A549 (cell line): ENCODE measurements around the gene PPHLN1. TPM values are rescaled to one million over a fixed set of nuclear protein-coding genes. Genes with fewer than 3 reads are reported as not detected.

Source experiments
- ATAC-seq, 2 experiments: fragments of 200-7000 bp in 1 of 2; fragments of >200 bp in 1 of 2; cut with Nextera tagmentation in 1 of 2; cut with Tn5 transposase in 1 of 2; 3 replicates each; pipeline versions ENCODE4 v1.8.0 to v1.9.1; 2018 to 2020; ENCODE audit warnings: mild to moderate bottlenecking in 1 of 2, moderate library complexity in 1 of 2
- CTCF ChIA-PET: fragments of 300-600 bp; sonication (Branson Sonifier 250); formaldehyde crosslinking; extraction: SDS; loops from one replicate; lab custom pipeline; 2021; ENCODE audit warnings: antibody characterized with exemption, inconsistent platforms; lab: Yijun Ruan, JAX
- POLR2A ChIA-PET: fragments of 350-600 bp; formaldehyde crosslinking; extraction: SDS; loops from one replicate; lab custom pipeline; 2021; ENCODE audit warnings: antibody characterized with exemption, inconsistent platforms; lab: Yijun Ruan, JAX
- DNase-seq, 2 experiments: peaks; one replicate each; pipeline versions ENCODE4 v3.0.0 to v3.0.0-alpha.2; 2011 to 2016; ENCODE audit warnings: low read depth in 1 of 2, low spot score in 1 of 2
- FAIRE-seq: peaks from 2 replicates; lab custom pipeline; 2011; peaks lifted over from hg19 to GRCh38; lab: Jason Lieb, UNC
- H3K27ac ChIP-seq, 2 experiments: fragments of >200 bp; sonication (Bioruptor Twin); formaldehyde crosslinking; 3 replicates each; pipeline ENCODE4 v1.5.1; 2016 to 2017
- H3K4me1 ChIP-seq: fragments of >200 bp; sonication (Bioruptor Twin); formaldehyde crosslinking; 3 replicates; pipeline ENCODE4 v1.6.1; 2016
- H3K4me2 ChIP-seq: fragments of >200 bp; sonication (Bioruptor Twin); formaldehyde crosslinking; 3 replicates; pipeline ENCODE4 v1.6.1; 2016
- H3K4me3 ChIP-seq: fragments of >200 bp; sonication (Bioruptor Twin); formaldehyde crosslinking; 3 replicates; pipeline ENCODE4 v1.5.1; 2016
- H3K9me3 ChIP-seq: fragments of >200 bp; sonication (Bioruptor Twin); formaldehyde crosslinking; 3 replicates; pipeline ENCODE4 v1.6.1; 2016
- CEBPB ChIP-seq, 2 experiments: fragments of >200 bp in 1 of 2; sonication (Bioruptor Twin) in 1 of 2; formaldehyde crosslinking in 1 of 2; IDR thresholded peaks; 2 replicates each; pipeline ENCODE4 v1.6.1; 2012 to 2016
- CHD4 ChIP-seq: fragments of 200-600 bp; sonication (generic); IDR thresholded peaks from 2 replicates; pipeline ENCODE4 v1.6.1; 2016; ENCODE audit warnings: antibody characterized with exemption, mild to moderate bottlenecking, borderline replicate concordance
- EHMT2 ChIP-seq: fragments of 200-600 bp; sonication (generic); IDR thresholded peaks from 2 replicates; pipeline ENCODE4 v1.6.1; 2016; ENCODE audit warnings: antibody characterized with exemption, low read depth, mild to moderate bottlenecking, moderate library complexity
- FOSB ChIP-seq: fragments of 250-450 bp; sonication (Bioruptor Pico); IDR thresholded peaks from 2 replicates; pipeline ENCODE4 v1.5.0; 2020; ENCODE audit warnings: mild to moderate bottlenecking, moderate library complexity
- FOSL2 ChIP-seq, 2 experiments: fragments of 450-650 bp in 1 of 2; fragments of >200 bp in 1 of 2; sonication (Bioruptor Twin) in 1 of 2; formaldehyde crosslinking; IDR thresholded peaks; 2 replicates each; pipeline versions ENCODE4 v1.5.0 to v1.6.1; 2016 to 2020; ENCODE audit warnings: mild to moderate bottlenecking in 1 of 2, moderate library complexity in 1 of 2
- GATA3 ChIP-seq: IDR thresholded peaks from 2 replicates; pipeline ENCODE4 v1.6.1; 2012; ENCODE audit warnings: borderline replicate concordance
- HEYL ChIP-seq: fragments of 250-450 bp; sonication (Bioruptor Pico); IDR thresholded peaks from 2 replicates; pipeline ENCODE4 v1.8.0; 2021; ENCODE audit warnings: mild to moderate bottlenecking, moderate library complexity
- KDM5A ChIP-seq: fragments of 200-600 bp; sonication (generic); IDR thresholded peaks from 2 replicates; pipeline ENCODE4 v1.6.1; 2016; ENCODE audit warnings: antibody characterized with exemption, mild to moderate bottlenecking
- MAFK ChIP-seq: fragments of 450-650 bp; IDR thresholded peaks from 2 replicates; pipeline ENCODE4 v1.6.1; 2014; ENCODE audit not compliant: partially characterized antibody
- MYC ChIP-seq: IDR thresholded peaks from 2 replicates; pipeline ENCODE4 v1.6.1; 2012; ENCODE audit warnings: mild to moderate bottlenecking, inconsistent platforms, low read length, improper control_type of control experiment, borderline replicate concordance
- NFE2L2 ChIP-seq: fragments of 150-350 bp; conservative IDR thresholded peaks from 2 replicates; pipeline ENCODE4 v1.6.1; 2014; ENCODE audit warnings: low read length
- NPAS2 ChIP-seq: fragments of 250-450 bp; sonication (Bioruptor Pico); IDR thresholded peaks from 2 replicates; pipeline ENCODE4 v1.8.0; 2022; ENCODE audit warnings: mild to moderate bottlenecking, moderate library complexity, borderline replicate concordance
- RAD21 ChIP-seq, 2 experiments: fragments of >200 bp in 1 of 2; sonication (Bioruptor Twin) in 1 of 2; formaldehyde crosslinking in 1 of 2; IDR thresholded peaks in 1 of 2; conservative IDR thresholded peaks in 1 of 2; 2 replicates in 1 of 2; 3 replicates in 1 of 2; pipeline ENCODE4 v1.6.1; 2012 to 2018; ENCODE audit warnings: inconsistent platforms in 1 of 2
- SMC3 ChIP-seq: fragments of >200 bp; sonication (Bioruptor Twin); formaldehyde crosslinking; IDR thresholded peaks from 3 replicates; pipeline ENCODE4 v1.6.1; 2018; ENCODE audit warnings: inconsistent platforms
- SREBF2 ChIP-seq: fragments of 450-650 bp; IDR thresholded peaks from 2 replicates; pipeline ENCODE4 v1.6.1; 2014; ENCODE audit warnings: mild to moderate bottlenecking, moderate library complexity
- ZNF302 ChIP-seq: fragments of 250-450 bp; sonication (Bioruptor Pico); IDR thresholded peaks from 2 replicates; pipeline ENCODE4 v1.9.0; 2021; ENCODE audit warnings: inconsistent platforms, mild to moderate bottlenecking, moderate library complexity
- WGBS: methylation state at CpG from one replicate; pipeline ENCODE4 v1.1.6; 2017; ENCODE audit errors: missing lambda C conversion rate; 5-methylcytosine and 5-hydroxymethylcytosine counted together
- polyA plus RNA-seq, 4 experiments: library from polyadenylated mRNA; depleted of rRNA in 3 of 4; stranded (reverse); fragments of >200 nt; fragmentation: RNase III in 1 of 4; extraction: RNeasy Plus Mini Kit Qiagen cat#74134 plus additional on column Dnase treatment in 1 of 4; gene quantifications; 2 replicates in 3 of 4; 3 replicates in 1 of 4; pipeline ENCODE4 v1.2.3, GENCODE V29; 2011 to 2017
- TF ChIP-seq, protein P1 (sequence below): IDR thresholded peaks from 2 replicates; pipeline ENCODE4 v1.6.1; 2012
- TF ChIP-seq, protein P2 (sequence below): fragments of >200 bp; sonication (Bioruptor Twin); formaldehyde crosslinking; IDR thresholded peaks from 2 replicates; pipeline ENCODE4 v1.6.1; 2016

Gene PPHLN1
- polyA plus RNA-seq, 2 of the 4 experiments (the other 2 are of a cell fraction) = 55.5 to 135 TPM

DNA sequence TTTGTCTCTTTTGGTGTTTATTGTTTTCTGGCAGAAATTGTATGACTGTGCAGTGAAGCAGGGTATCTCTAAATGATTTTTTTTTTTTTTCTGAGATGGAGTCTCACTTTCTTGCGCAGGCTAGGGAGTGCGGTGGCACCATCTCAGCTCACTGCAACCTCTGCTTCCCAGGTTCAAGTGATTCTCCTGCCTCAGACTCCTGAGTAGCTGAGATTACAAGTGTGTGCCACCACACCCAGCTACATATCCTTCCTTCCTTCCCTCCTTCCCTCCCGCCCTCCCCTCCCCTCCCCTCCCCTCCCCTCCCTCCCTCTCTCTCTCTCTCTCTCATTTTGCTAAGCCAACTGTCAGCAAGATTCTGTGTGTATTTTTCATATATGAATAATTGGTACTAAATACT is 94.4 kb downstream of the PPHLN1 start:
- POLR2A ChIA-PET = no interaction called here
- TF ChIP-seq KDM5A = no peak
- TF ChIP-seq MYC = no peak
- no peak for TF ChIP-seq CHD4
- no peak for TF ChIP-seq GATA3

GRCh38 chr12:42421844-42422779 is 96.1 kb downstream of the PPHLN1 start:
- CTCF ChIA-PET = no interaction called here
- Histone ChIP-seq H3K4me2 (peak overlapping the region; percentile 23; the same call in 2 of the 3 replicates), H3K9me3 (no peaks in the 10 kb centered on the region), H3K27ac (peak overlapping the region in 1 of 2 experiments; percentile 57; a peak in 1 of 6 replicates), H3K4me1 (peaks cover 22% of the 10 kb centered on the region), H3K4me3 (no peak overlapping the region)
- POLR2A ChIA-PET = no interaction called here
- ATAC-seq (peak in 1 of 2 experiments; percentile 61; a peak in 2 of 6 replicates), DNase-seq (peak in 1 of 2 experiments; percentile 11), FAIRE-seq (no peak)
- TF ChIP-seq RAD21 (conservative IDR thresholded peaks at IDR 0.05 in 1 of 2, IDR thresholded peaks at IDR 0.05 in 1 of 2) (no peak), MAFK (peak; percentile 70), SMC3 (no peak), NFE2L2 (peak; percentile 65)
- TF ChIP-seq, all 56 proteins: peak for 2
- WGBS = 85% methylated on average over 3 of the region's 3 CpGs

More for the DNA sequence above, 94.4 kb downstream of the PPHLN1 start:
- Histone ChIP-seq H3K4me3 (no peak overlapping the region), H3K4me2 (no peak overlapping the region), H3K9me3 (no peaks in the 10 kb centered on the region), H3K27ac (no peak overlapping the region), H3K4me1 (peaks cover 14% of the 10 kb centered on the region)
- CTCF ChIA-PET = no interaction called here
- FAIRE-seq (no peak), ATAC-seq (no peak; a peak in 1 of 6 replicates), DNase-seq (no peak)
- 95% methylated on average over 2 of the region's 3 CpGs for WGBS

- H3K4me3 ChIP-seq = no peak overlapping the region
- CTCF ChIA-PET = interaction anchor here (0.6 kb wide), 1 partner anchor 1925 kb away, joined by 3 read pairs; no protein-coding TSS in a partner anchor
- H3K4me1 ChIP-seq = peaks cover 23% of the 10 kb centered on the region
- H3K27ac ChIP-seq = no peak overlapping the region
- ATAC-seq (no peak), FAIRE-seq (no peak), DNase-seq (no peak)
- WGBS = 91% methylated on average over 1 of the region's 1 CpG
- peak overlapping the region; percentile 23; the same call in 1 of the 3 replicates for H3K4me2 ChIP-seq
- POLR2A ChIA-PET = interaction anchor here (0.5 to 0.6 kb wide), 2 partner anchors 28 to 257 kb away, joined by 3 read pairs; no protein-coding TSS in a partner anchor
- H3K9me3 ChIP-seq = no peaks in the 10 kb centered on the region
- no peak for TF ChIP-seq FOSL2 (IDR thresholded peaks at IDR 0.05)
- no peak for TF ChIP-seq FOSL2 (CRISPR knock-in tag; IDR thresholded peaks at IDR 0.05)
- TF ChIP-seq SREBF2 = no peak
- TF ChIP-seq, protein P1, sequence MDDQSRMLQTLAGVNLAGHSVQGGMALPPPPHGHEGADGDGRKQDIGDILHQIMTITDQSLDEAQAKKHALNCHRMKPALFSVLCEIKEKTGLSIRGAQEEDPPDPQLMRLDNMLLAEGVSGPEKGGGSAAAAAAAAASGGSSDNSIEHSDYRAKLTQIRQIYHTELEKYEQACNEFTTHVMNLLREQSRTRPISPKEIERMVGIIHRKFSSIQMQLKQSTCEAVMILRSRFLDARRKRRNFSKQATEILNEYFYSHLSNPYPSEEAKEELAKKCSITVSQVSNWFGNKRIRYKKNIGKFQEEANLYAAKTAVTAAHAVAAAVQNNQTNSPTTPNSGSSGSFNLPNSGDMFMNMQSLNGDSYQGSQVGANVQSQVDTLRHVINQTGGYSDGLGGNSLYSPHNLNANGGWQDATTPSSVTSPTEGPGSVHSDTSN = no peak
- TF ChIP-seq, protein P2, sequence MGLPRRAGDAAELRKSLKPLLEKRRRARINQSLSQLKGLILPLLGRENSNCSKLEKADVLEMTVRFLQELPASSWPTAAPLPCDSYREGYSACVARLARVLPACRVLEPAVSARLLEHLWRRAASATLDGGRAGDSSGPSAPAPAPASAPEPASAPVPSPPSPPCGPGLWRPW = no peak
- TF ChIP-seq ZNF302 (CRISPR knock-in tag) = no peak
- no peak for TF ChIP-seq CEBPB (IDR thresholded peaks at IDR 0.05)
- no peak for TF ChIP-seq EHMT2
- no peak for TF ChIP-seq FOSB (CRISPR knock-in tag)
- TF ChIP-seq NPAS2 (CRISPR knock-in tag) = no peak
- no peak for TF ChIP-seq HEYL (CRISPR knock-in tag)
Measured at GRCh38 chr12:42422785-42423184, 96.8 kb downstream of the PPHLN1 start.
